ENCODE results near the gene TRIM2. TPM values are rescaled to one million over a fixed set of nuclear protein-coding genes. Genes with fewer than 3 reads are reported as not detected.

TRIM2 gene
- 1 to 10 TPM; 1.9 to 3.4 TPM for total RNA-seq
- 3.7 TPM for polyA plus RNA-seq (2013, experiment 1 of 2)
- 4.2 TPM for polyA plus RNA-seq (2013, experiment 2 of 2)
- total RNA-seq: 0.20 to 13.8 (median 3.6) reads per million in 172 experiments

DNA sequence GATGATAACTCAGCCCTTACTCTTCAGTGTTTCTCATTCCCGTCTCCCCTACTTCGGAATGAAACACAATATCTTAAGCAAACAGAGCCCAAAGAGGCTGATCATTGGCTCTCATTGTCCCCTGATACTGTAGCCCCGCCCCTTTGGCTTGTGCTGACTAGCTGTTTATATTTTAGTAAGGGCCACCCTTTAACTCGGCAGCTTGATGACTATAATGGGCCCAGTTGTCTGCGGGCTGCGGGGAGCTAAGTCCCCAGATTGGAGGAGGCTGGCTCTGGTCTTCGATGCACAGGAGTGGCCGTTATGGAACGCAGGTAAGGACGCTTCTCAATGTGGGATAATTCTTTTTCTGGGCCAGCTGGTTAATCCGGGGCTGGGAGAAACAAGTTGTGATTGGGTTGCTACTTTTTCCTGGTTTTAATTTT, at the start of gene TRIM2:
TRIM2 (plus strand) TSS at position 197 of the 425 bp plus-strand sequence; CDS start at position 285, 88 bp downstream.
- intact Hi-C loops (cut with DNase I, micrococcal nuclease): no loop called here
- no peak for ATAC-seq (ENCODE audit: poor library complexity)
- Histone ChIP-seq H3K4me3 (ENCODE audit: low read length) (peak within 1 kb of the TSS; percentile 44), H3K4me1 (ENCODE audit: insufficient read depth, low read length) (peaks cover 34% of the 10 kb centered on the region), H3K9me3 (ENCODE audit: control insufficient read depth in 1 of 2, insufficient read depth in 1 of 2, low read length in 2 of 2) (no peaks in the 10 kb centered on the region), H3K27ac (ENCODE audit: low read depth in 1 of 2, low read length in 2 of 2) (peak within 1 kb of the TSS in 1 of 2 donors; percentile 30), H3K36me3 (ENCODE audit: insufficient read depth, low read length) (no peaks in the 10 kb centered on the region), H3K27me3 (ENCODE audit: control insufficient read depth in 1 of 2, insufficient read depth in 2 of 2, low read length in 2 of 2) (no peaks in the 10 kb centered on the region)
- Mint-ChIP-seq H3K9me3 (no peaks in the 10 kb centered on the region), H3K4me1 (ENCODE audit: low read depth) (peaks cover 34% of the 10 kb centered on the region), H3K27ac (peak within 1 kb of the TSS; percentile 83), H3K36me3 (ENCODE audit: low read depth) (no peaks in the 10 kb centered on the region), H3K4me3 (peak within 1 kb of the TSS; percentile 71), H3K27me3 (no peaks in the 10 kb centered on the region)
- DNase-seq: no peak
- POLR2A ChIA-PET: interaction anchor here (0.7 to 1.5 kb wide), 3 partner anchors 11 to 44 kb away, joined by 3 to 4 read pairs (median 3); no protein-coding TSS in a partner anchor
- TF ChIP-seq, protein P1, sequence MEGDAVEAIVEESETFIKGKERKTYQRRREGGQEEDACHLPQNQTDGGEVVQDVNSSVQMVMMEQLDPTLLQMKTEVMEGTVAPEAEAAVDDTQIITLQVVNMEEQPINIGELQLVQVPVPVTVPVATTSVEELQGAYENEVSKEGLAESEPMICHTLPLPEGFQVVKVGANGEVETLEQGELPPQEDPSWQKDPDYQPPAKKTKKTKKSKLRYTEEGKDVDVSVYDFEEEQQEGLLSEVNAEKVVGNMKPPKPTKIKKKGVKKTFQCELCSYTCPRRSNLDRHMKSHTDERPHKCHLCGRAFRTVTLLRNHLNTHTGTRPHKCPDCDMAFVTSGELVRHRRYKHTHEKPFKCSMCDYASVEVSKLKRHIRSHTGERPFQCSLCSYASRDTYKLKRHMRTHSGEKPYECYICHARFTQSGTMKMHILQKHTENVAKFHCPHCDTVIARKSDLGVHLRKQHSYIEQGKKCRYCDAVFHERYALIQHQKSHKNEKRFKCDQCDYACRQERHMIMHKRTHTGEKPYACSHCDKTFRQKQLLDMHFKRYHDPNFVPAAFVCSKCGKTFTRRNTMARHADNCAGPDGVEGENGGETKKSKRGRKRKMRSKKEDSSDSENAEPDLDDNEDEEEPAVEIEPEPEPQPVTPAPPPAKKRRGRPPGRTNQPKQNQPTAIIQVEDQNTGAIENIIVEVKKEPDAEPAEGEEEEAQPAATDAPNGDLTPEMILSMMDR (IDR thresholded peaks at IDR 0.05): no peak
- CTCF ChIA-PET: no interaction called here

DNA sequence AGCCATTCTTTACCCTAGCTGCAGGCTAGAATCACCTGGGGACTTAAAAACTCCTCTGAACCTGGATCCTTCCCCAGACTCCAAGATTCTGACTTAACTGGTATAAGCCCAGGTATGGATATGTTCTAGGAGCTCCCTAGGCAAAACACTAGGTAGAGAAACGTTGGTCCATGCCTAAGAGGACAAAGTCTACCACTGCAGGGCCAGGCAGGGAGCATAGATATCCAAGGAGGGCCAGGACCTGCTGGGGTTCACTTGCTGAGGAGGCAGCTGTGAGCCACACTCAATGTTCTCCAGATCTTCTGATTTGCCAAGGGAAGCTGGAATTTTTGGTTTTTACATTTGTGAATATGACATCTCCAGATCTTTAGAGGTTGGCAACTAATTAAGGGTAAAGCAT, 48.6 kb upstream of the TRIM2 start:
- H3K4me3 Mint-ChIP-seq: no peak overlapping the region

DNA sequence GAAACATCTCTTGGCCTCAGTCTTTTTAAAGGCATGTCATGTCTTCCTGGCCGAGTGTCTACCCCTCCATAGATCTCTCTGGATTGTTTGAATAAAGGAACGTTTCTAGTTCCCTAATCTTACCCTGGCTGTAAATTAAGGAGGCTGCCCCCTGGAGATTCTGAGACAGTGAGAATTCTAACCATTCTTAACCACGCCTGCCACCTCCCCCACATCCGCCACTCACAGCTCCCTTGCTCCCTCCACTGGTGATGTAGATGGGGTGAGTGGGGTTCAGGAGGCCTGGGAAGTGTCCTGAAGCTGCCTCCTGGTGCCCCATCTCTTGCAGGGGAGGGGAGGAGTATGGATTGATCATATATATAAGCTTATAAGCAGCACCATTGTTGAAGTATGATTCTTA, 48.0 kb upstream of the TRIM2 start:
- no peak overlapping the region for H3K27ac ChIP-seq (ENCODE audit: low read depth in 1 of 2, low read length in 2 of 2)
- no peak overlapping the region for H3K4me3 ChIP-seq (ENCODE audit: low read length)
- ChIA-PET POLR2A (no interaction called here), CTCF (interaction anchor here (0.9 to 2.3 kb wide), 3 partner anchors 9 to 92 kb away, joined by 3 to 13 read pairs (median 3); no protein-coding TSS in a partner anchor)
- Mint-ChIP-seq H3K36me3 (ENCODE audit: low read depth) (no peaks in the 10 kb centered on the region), H3K4me1 (ENCODE audit: low read depth) (peaks cover 65% of the 10 kb centered on the region), H3K4me3 (peak overlapping the region; percentile 53), H3K9me3 (no peaks in the 10 kb centered on the region), H3K27ac (no peak overlapping the region), H3K27me3 (no peaks in the 10 kb centered on the region)
- no peaks in the 10 kb centered on the region for H3K36me3 ChIP-seq (ENCODE audit: insufficient read depth, low read length)
- H3K4me1 ChIP-seq (ENCODE audit: insufficient read depth, low read length): peaks cover 30% of the 10 kb centered on the region
- no peaks in the 10 kb centered on the region for H3K27me3 ChIP-seq (ENCODE audit: control insufficient read depth in 1 of 2, insufficient read depth in 2 of 2, low read length in 2 of 2)
- DNase-seq (peak in 11 of 14 experiments; percentile 3 to 66 (median 30)), ATAC-seq (ENCODE audit: poor library complexity) (peak; percentile 24)
- H3K9me3 ChIP-seq (ENCODE audit: control insufficient read depth in 1 of 2, insufficient read depth in 1 of 2, low read length in 2 of 2): no peaks in the 10 kb centered on the region
- TF ChIP-seq, protein P1 (IDR thresholded peaks at IDR 0.05): peak; percentile 45
- intact Hi-C loops (cut with DNase I, micrococcal nuclease): loop anchor here in 1 of 2 experiments (5.0 kb wide), 1 partner anchor 86 kb away; no protein-coding TSS in a partner anchor

More for the DNA sequence above, 48.6 kb upstream of the TRIM2 start:
- no peak overlapping the region for H3K27ac ChIP-seq (ENCODE audit: low read depth in 1 of 2, low read length in 2 of 2)
- no peaks in the 10 kb centered on the region for H3K36me3 Mint-ChIP-seq (ENCODE audit: low read depth)
- H3K4me1 Mint-ChIP-seq (ENCODE audit: low read depth): peaks cover 65% of the 10 kb centered on the region
- H3K9me3 ChIP-seq (ENCODE audit: control insufficient read depth in 1 of 2, insufficient read depth in 1 of 2, low read length in 2 of 2): no peaks in the 10 kb centered on the region
- ChIA-PET CTCF (interaction anchor here (0.6 to 2.3 kb wide), 4 partner anchors 9 to 1704 kb away, joined by 3 to 13 read pairs (median 4); no protein-coding TSS in a partner anchor), POLR2A (no interaction called here)
- no peak for ATAC-seq (ENCODE audit: poor library complexity)
- no peak overlapping the region for H3K4me3 ChIP-seq (ENCODE audit: low read length)
- H3K27me3 Mint-ChIP-seq: no peaks in the 10 kb centered on the region
- no peak overlapping the region for H3K27ac Mint-ChIP-seq
- H3K27me3 ChIP-seq (ENCODE audit: control insufficient read depth in 1 of 2, insufficient read depth in 2 of 2, low read length in 2 of 2): no peaks in the 10 kb centered on the region
- intact Hi-C loops (cut with DNase I, micrococcal nuclease): loop anchor here in 1 of 2 experiments (5.0 kb wide), 1 partner anchor 87 kb away; no protein-coding TSS in a partner anchor
- H3K9me3 Mint-ChIP-seq: no peaks in the 10 kb centered on the region
- H3K4me1 ChIP-seq (ENCODE audit: insufficient read depth, low read length): peaks cover 30% of the 10 kb centered on the region
- TF ChIP-seq, protein P1 (IDR thresholded peaks at IDR 0.05): no peak
- H3K36me3 ChIP-seq (ENCODE audit: insufficient read depth, low read length): no peaks in the 10 kb centered on the region
- DNase-seq: no peak
